Liver (tissue), 3 donors: Measurements from ENCODE around the gene ANKRD33B.

Experiments used
- FOXA1 ChIP-seq: IDR thresholded peaks from 2 replicates; pipeline ENCODE4 v1.6.1; 2016; ENCODE audit warnings: antibody characterized with exemption
- GABPA ChIP-seq, 2 donors: IDR thresholded peaks in 1 of 2; conservative IDR thresholded peaks in 1 of 2; 2 replicates each; pipeline ENCODE4 v1.6.1; 2016; ENCODE audit warnings: antibody characterized with exemption in 2 of 2, mild to moderate bottlenecking in 1 of 2, moderate library complexity in 1 of 2
- HNF4A ChIP-seq, 2 donors: conservative IDR thresholded peaks; 2 replicates each; pipeline ENCODE4 v1.6.1; 2016; ENCODE audit warnings: antibody characterized with exemption in 2 of 2, mild to moderate bottlenecking in 2 of 2
- JUND ChIP-seq, 2 donors: IDR thresholded peaks; 2 replicates each; pipeline ENCODE4 v1.6.1; 2016; ENCODE audit warnings: antibody characterized with exemption in 2 of 2
- TAF1 ChIP-seq: conservative IDR thresholded peaks from 2 replicates; pipeline ENCODE4 v1.6.1; 2016; ENCODE audit warnings: antibody characterized with exemption, mild to moderate bottlenecking
- YY1 ChIP-seq: IDR thresholded peaks from 2 replicates; pipeline ENCODE4 v1.6.1; 2016; ENCODE audit warnings: antibody characterized with exemption, mild to moderate bottlenecking
- TF ChIP-seq, protein P1 (sequence below): fragments of 150-350 bp; IDR thresholded peaks from 2 replicates; pipeline ENCODE4 v1.5.1; 2017; ENCODE audit warnings: improper control_type of control experiment, low read depth, low read length; ENCODE audit not compliant: missing input control
- TF ChIP-seq, protein P2 (sequence below): IDR thresholded peaks from 2 replicates; pipeline ENCODE4 v1.6.1; 2016; ENCODE audit warnings: antibody characterized with exemption, mild to moderate bottlenecking
- TF ChIP-seq, protein P3 (sequence below): IDR thresholded peaks from 2 replicates; pipeline ENCODE4 v1.6.1; 2016; ENCODE audit warnings: antibody characterized with exemption
- TF ChIP-seq, protein P4 (sequence below): IDR thresholded peaks from 2 replicates; pipeline ENCODE4 v1.6.1; 2016; ENCODE audit warnings: antibody characterized with exemption
- donor health status: healthy.
- donor health status: healthy.

DNA sequence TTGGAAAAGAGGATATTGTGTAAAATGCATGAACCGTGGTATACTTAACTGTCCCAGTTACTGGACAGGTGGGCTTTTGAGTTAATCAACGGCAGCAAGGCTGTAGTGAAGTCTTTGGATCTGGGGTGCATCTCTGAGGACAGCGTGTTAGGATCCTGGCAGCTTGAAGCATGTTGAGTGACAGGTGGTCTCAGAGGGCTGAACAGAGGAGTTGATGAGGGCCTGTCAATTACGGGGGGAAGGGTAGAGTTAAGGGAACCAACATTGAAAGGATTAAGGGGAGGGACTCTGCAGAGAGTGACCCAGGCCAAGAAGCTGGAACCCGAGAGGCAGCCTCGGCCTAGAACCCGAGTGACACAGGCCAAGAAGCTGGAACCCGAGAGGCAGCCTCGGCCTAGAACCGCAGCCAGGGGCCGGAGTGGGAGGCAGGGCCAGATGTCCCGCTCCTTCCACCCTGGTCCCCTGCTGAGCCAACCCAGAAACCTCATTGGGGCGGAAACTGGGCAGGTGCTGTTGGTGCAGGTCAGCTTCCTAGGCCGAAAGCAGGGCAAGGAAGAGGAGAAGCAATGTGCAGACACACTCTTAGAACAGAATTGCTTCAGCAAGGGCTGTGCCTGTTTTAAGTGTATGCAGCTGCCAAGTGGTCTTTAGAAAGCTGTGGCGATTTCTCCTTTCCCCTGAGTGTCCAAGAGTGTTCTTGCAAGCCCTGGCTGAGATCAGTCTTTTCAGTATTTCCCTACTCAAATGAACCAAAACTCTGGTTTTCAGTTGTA is 62.0 kb downstream of the ANKRD33B start:
- TF ChIP-seq, protein P1, sequence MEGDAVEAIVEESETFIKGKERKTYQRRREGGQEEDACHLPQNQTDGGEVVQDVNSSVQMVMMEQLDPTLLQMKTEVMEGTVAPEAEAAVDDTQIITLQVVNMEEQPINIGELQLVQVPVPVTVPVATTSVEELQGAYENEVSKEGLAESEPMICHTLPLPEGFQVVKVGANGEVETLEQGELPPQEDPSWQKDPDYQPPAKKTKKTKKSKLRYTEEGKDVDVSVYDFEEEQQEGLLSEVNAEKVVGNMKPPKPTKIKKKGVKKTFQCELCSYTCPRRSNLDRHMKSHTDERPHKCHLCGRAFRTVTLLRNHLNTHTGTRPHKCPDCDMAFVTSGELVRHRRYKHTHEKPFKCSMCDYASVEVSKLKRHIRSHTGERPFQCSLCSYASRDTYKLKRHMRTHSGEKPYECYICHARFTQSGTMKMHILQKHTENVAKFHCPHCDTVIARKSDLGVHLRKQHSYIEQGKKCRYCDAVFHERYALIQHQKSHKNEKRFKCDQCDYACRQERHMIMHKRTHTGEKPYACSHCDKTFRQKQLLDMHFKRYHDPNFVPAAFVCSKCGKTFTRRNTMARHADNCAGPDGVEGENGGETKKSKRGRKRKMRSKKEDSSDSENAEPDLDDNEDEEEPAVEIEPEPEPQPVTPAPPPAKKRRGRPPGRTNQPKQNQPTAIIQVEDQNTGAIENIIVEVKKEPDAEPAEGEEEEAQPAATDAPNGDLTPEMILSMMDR: no peak
- TF ChIP-seq TAF1 (no peak), HNF4A (conservative IDR thresholded peaks at IDR 0.05) (no peak), JUND (IDR thresholded peaks at IDR 0.05) (no peak), YY1 (no peak), GABPA (IDR thresholded peaks at IDR 0.05 in 1 of 2, conservative IDR thresholded peaks at IDR 0.05 in 1 of 2) (no peak), FOXA1 (no peak)
- TF ChIP-seq, protein P2, sequence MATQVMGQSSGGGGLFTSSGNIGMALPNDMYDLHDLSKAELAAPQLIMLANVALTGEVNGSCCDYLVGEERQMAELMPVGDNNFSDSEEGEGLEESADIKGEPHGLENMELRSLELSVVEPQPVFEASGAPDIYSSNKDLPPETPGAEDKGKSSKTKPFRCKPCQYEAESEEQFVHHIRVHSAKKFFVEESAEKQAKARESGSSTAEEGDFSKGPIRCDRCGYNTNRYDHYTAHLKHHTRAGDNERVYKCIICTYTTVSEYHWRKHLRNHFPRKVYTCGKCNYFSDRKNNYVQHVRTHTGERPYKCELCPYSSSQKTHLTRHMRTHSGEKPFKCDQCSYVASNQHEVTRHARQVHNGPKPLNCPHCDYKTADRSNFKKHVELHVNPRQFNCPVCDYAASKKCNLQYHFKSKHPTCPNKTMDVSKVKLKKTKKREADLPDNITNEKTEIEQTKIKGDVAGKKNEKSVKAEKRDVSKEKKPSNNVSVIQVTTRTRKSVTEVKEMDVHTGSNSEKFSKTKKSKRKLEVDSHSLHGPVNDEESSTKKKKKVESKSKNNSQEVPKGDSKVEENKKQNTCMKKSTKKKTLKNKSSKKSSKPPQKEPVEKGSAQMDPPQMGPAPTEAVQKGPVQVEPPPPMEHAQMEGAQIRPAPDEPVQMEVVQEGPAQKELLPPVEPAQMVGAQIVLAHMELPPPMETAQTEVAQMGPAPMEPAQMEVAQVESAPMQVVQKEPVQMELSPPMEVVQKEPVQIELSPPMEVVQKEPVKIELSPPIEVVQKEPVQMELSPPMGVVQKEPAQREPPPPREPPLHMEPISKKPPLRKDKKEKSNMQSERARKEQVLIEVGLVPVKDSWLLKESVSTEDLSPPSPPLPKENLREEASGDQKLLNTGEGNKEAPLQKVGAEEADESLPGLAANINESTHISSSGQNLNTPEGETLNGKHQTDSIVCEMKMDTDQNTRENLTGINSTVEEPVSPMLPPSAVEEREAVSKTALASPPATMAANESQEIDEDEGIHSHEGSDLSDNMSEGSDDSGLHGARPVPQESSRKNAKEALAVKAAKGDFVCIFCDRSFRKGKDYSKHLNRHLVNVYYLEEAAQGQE: no peak
- TF ChIP-seq, protein P3, sequence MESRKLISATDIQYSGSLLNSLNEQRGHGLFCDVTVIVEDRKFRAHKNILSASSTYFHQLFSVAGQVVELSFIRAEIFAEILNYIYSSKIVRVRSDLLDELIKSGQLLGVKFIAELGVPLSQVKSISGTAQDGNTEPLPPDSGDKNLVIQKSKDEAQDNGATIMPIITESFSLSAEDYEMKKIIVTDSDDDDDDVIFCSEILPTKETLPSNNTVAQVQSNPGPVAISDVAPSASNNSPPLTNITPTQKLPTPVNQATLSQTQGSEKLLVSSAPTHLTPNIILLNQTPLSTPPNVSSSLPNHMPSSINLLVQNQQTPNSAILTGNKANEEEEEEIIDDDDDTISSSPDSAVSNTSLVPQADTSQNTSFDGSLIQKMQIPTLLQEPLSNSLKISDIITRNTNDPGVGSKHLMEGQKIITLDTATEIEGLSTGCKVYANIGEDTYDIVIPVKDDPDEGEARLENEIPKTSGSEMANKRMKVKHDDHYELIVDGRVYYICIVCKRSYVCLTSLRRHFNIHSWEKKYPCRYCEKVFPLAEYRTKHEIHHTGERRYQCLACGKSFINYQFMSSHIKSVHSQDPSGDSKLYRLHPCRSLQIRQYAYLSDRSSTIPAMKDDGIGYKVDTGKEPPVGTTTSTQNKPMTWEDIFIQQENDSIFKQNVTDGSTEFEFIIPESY: no peak
- TF ChIP-seq, protein P4, sequence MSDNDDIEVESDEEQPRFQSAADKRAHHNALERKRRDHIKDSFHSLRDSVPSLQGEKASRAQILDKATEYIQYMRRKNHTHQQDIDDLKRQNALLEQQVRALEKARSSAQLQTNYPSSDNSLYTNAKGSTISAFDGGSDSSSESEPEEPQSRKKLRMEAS: no peak
